G401.6 (cell line): ENCODE results near the gene PCDHGC5.

Source experiments
- FAIRE-seq: peaks from 2 replicates; lab custom pipeline; 2012; peaks lifted over from hg19 to GRCh38; lab: Jason Lieb, UNC

PCDHGC5 gene

DNA sequence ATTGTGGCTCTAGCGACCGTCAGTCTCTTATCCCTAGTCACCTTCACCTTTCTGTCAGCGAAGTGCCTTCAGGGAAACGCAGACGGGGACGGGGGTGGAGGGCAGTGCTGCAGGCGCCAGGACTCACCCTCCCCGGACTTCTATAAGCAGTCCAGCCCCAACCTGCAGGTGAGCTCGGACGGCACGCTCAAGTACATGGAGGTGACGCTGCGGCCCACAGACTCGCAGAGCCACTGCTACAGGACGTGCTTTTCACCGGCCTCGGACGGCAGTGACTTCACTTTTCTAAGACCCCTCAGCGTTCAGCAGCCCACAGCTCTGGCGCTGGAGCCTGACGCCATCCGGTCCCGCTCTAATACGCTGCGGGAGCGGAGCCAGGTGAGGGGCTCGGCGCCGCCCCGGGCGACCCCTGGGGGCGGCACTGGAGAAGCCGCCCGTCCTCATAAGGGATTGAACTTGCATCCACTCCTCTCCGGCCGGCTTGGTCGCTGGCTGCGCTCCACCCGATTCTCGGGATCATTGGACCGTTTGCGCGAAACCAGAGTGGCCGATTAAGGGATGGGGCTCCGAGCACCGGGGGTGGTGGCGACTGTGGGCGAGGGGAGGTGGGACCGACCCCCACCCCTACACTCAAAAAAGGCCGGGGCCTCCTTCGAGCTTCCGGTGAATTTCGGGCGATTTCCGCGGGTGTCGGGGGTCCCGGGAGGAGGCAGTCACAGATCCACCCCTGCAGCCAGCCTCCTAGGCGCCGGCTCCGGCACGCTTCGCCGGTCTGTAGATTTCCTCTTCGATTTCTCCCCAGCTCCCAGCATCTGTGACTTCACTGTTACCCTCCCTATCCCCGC lies 2.7 kb downstream of the PCDHGC5 start:
- no peak for FAIRE-seq

DNA sequence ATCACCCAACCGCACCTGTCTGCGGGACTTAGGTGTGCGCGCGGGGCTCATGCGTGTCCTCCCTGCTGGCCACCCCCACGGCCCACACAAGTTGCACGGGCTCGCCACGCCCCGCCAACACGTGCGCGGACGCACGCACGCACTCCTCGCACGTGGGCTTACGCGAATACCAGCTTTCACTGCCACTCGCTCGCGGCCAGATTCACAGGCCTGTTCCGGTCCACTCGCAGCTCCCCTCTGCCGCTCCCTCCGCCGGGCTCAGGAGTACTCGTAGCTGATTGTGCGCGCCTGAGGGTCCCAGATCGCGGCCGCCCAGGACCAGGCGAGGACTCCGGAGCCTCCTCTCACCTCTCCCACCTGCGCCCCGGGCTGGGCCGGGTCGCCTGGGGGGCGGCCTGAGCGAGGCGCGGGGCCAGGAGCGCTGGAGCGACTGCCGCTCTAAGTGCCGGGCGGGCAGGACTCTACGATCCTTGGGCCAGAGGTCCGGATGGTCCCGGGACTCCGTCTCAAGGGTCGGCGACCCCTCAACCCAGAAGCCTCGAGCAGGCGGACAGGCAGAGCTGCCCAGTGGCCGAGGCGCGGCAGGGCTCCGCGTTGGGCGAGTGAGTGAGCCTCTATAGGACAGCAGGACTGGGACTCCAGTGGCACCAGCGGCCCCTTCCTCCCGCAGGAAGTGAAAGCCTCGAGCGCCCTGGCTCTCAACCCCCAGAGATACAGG lies 3.4 kb downstream of the PCDHGC5 start:
- FAIRE-seq = no peak

GRCh38 chr5:141493500-141494422 lies 4.9 kb downstream of the PCDHGC5 start:
- FAIRE-seq = no peak

DNA sequence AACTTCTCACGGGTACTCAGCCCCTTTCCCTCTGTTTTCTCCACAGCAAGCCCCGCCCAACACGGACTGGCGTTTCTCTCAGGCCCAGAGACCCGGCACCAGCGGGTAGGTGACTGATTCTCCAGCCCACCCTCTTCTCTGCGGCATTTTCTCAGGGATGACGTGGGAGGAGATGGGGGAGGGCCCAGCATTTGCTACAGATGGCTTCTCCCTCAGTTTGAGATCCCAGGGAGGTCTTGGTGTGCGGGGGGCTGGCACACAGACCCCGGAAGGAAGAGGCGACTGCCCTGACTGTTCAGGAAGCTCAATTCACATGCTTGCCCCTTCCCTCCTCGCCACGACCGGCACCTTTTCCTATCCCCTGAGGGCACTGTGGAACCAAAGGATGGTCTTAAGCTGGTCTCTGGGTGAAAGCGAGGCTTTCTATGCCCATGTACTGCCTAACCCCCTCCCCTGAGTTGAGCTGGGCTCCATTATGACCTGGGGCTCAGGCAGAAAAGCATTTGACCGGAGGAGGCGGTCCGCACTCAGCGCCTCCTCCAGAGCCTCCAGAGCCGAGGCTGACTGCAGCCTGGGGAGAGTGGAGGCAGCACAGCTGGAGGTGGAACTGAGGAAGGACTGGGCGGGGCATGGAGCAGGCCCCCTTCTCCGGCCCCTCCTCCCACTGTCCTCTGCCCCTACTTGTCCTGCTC lies 6.0 kb downstream of the PCDHGC5 start:
- no peak for FAIRE-seq

DNA sequence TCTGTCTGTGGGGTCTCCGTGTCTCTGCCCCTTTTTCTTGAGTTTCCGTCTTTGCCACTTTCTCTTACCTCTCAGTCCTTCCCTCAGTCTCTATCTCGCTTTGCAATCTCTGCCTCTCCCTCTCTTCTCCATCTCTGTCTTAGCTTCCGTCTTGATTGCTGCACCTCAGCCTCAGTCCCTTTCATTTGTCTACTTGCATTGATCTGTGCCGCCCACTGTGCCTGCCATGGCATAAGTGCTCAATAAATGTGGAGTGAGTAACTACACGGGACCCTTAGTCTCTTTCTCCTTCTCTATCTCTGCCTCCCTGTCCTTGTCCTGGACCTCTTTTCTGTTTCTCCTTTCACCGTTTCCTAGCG lies 6.6 kb downstream of the PCDHGC5 start:
- no peak for FAIRE-seq

- no peak for FAIRE-seq
These were observed 7.2 kb downstream of the PCDHGC5 start for GRCh38 chr5:141496038-141496437.

DNA sequence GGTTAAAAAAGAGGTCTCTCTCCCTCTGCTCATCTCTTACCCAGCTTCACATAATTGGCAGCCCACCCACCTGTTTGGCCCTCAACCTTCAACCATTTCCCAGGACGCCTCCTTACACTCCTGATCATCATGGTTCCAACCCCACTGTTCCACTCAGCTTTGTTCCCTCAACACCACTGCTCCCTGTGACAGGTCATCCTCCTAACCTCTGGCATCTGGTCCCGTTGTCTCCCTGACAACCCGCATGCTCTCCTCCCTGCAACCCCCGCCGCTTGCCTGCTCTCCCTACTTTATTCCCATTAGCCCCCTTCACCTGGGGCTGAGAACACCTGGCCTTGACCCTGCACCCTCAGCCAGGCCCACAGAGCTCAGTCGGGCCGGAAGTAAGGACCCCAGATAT lies 12.9 kb downstream of the PCDHGC5 start:
- FAIRE-seq = no peak

GRCh38 chr5:141503681-141504080 lies 14.8 kb downstream of the PCDHGC5 start:
- FAIRE-seq = no peak

- no peak for FAIRE-seq
These were observed 15.3 kb downstream of the PCDHGC5 start for GRCh38 chr5:141504216-141504615.

DNA sequence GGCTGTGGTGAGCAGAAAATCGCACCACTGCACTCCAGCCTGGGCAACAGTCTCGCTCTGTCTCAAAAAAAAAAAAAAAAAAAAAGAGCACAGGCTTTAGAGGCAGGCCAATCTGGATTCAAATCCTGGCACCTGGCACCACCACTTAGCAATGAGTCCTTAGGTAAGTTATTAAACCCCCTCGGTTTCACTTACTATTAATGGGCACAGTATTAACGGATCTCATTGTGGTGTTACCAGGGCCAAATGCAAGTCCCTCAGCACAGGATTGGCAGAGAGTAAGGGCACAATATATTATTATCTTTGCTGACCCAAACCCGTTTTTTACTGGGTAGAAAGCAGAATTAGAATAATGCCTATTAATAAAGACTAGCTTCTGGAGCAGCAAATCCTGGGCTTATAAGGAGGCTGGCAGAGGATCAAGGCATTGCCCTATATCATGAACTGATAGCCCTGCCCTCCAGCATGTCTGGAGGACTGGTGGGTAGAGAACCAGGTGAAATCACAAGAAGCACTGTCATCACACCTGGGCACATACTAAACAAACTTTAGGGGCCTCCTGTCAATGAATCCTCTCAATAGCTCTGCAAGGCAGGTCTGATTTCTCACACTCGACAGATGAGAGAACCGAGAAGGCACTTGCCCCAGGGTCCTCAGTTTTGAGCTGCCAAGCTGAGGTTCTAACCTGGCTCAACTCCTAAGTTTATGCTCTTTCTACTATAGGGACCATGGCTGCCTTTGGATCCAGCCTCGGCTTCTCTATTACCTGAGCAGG lies 17.7 kb downstream of the PCDHGC5 start:
- FAIRE-seq = no peak

DNA sequence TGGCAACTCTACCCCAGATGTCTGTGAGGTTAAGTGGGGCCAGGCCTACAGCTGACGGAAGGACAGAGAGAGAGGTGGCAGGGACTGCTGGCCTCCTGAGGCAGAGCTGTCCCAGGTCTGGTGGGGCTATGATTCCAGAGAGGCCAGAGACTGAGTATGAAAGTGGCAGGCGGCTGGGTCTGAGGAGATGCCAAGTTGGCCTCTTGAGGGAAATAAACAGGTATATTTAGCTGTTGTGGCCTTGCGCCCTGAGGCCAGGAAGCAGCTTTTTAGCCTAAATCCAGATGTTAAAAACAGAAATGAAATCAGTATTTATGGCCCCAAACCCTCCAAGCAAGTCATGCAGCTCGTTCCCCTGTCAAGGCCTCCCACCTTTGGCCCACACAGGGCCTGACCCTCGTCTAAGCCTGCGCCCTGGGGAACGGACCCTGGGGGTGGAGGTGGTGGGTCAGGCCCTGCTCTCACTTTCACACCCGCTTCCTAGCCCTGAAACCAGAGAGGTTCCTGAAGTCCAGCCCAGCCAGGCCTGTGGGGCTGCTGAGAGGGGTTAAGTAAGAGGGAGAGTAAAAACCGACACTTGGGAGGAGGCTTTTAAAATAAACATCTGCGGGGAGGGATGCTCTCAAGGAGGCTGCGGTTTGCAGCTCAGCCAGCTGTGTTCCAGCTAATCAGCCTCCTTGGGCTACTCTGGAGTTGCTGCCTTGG lies 18.7 kb downstream of the PCDHGC5 start:
- no peak for FAIRE-seq

GRCh38 chr5:141508440-141508797 lies 19.5 kb downstream of the PCDHGC5 start:
- no peak for FAIRE-seq

GRCh38 chr5:141508798-141509611 lies 20.1 kb downstream of the PCDHGC5 start:
- no peak for FAIRE-seq

DNA sequence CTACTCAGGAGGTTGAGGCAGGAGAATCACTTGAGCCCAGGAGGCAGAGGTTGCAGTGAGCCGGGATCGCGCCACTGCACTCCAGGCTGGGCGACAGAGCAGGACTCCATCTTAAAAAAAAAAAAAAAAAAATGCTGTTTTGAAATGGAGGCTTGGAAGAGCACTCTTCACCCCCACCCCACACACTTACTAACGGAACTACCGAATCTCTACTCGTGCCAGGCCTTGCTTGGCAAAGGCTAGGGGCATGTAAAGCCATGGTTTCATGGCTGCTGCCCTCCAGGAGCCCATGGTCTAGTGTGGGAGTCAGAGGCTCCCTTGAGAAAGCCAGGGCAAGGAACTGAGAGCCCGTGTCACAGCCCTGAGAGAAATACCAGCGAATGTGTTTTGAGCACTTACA lies 21.3 kb downstream of the PCDHGC5 start:
- FAIRE-seq = no peak

- no peak for FAIRE-seq
These were observed 22.1 kb downstream of the PCDHGC5 start for GRCh38 chr5:141510850-141511601.

DNA sequence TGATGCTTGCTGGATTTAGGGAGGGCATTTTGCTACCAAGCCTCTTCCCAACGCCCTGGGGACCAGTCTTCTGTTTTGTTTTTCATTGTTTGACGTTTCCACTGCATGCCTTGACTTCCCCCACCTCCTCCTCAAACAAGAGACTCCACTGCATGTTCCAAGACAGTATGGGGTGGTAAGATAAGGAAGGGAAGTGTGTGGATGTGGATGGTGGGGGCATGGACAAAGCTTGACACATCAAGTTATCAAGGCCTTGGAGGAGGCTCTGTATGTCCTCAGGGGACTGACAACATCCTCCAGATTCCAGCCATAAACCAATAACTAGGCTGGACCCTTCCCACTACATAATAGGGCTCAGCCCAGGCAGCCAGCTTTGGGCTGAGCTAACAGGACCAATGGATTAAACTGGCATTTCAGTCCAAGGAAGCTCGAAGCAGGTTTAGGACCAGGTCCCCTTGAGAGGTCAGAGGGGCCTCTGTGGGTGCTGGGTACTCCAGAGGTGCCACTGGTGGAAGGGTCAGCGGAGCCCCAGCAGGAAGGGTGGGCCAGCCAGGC lies 23.0 kb downstream of the PCDHGC5 start:
- FAIRE-seq = no peak

DNA sequence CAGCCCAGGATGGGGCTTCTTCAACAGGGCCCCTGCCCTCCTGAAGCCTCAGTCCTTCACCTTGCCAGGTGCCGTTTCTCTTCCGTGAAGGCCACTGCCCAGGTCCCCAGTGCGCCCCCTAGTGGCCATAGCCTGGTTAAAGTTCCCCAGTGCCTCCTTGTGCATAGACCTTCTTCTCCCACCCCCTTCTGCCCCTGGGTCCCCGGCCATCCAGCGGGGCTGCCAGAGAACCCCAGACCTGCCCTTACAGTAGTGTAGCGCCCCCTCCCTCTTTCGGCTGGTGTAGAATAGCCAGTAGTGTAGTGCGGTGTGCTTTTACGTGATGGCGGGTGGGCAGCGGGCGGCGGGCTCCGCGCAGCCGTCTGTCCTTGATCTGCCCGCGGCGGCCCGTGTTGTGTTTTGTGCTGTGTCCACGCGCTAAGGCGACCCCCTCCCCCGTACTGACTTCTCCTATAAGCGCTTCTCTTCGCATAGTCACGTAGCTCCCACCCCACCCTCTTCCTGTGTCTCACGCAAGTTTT lies 23.6 kb downstream of the PCDHGC5 start:
- no peak for FAIRE-seq

- no peak for FAIRE-seq
These were observed 24.2 kb downstream of the PCDHGC5 start for GRCh38 chr5:141512911-141513626.
